ENCODE data around the gene NT5C1A.

- TF ChIP-seq CTCF (IDR thresholded peaks at IDR 0.05) (no peak), EZH2 (IDR thresholded peaks at IDR 0.05; ENCODE audit: borderline replicate concordance, insufficient read depth, low read depth, low read length, poor library complexity, severe bottlenecking) (no peak)
Observed at GRCh38 chr1:39640861-39641260, 31.0 kb downstream of the NT5C1A start.
